HCT116 (cell line): ENCODE results near the gene CTNND1. TPM values are rescaled to one million over a fixed set of nuclear protein-coding genes. Genes with fewer than 3 reads are reported as not detected.

ENCODE experiments used
- ATAC-seq: fragments of 200-7000 bp; cut with Tn5 transposase; 2 replicates; pipeline ENCODE4 v1.9.1; 2020; ENCODE audit warnings: mild to moderate bottlenecking, moderate library complexity
- BruUV-seq: library from RNA; stranded (reverse); fragments of 400-500 nt; replicated peaks from 2 replicates; lab custom pipeline; 2021; lab: Mats Ljungman, UMichigan
- CTCF ChIA-PET: fragments of 300-600 bp; sonication (Branson Sonifier 250); formaldehyde crosslinking; loops from one replicate; lab custom pipeline; 2021; ENCODE audit warnings: antibody characterized with exemption; lab: Charles Lee
- POLR2A ChIA-PET: fragments of 300-600, 350-600 bp; sonication (Branson Sonifier 250); formaldehyde crosslinking; loops from one replicate; lab custom pipeline; 2021; ENCODE audit warnings: antibody characterized with exemption; lab: Charles Lee
- RAD21 ChIA-PET, 2 experiments: fragments of 300-600 bp; sonication (Branson Sonifier 250); formaldehyde crosslinking; loops; one replicate each; lab custom pipeline; 2023; ENCODE audit warnings: low total read pairs in 2 of 2; ENCODE audit not compliant: uncharacterized antibody in 2 of 2, unreplicated experiment in 2 of 2, low non-redundant PET in 1 of 2; lab: Charles Lee
- DNase-seq: peaks from one replicate; pipeline ENCODE4 v3.0.0-alpha.2; 2010; ENCODE audit warnings: low read depth, low spot score
- H2AFZ ChIP-seq: fragments of 200-600 bp; shearing (Covaris generic), sonication (generic); 2 replicates; pipeline ENCODE4 v1.6.1; 2017; ENCODE audit warnings: low read depth, mixed run types, mixed read lengths, antibody characterized with exemption, low read length; ENCODE audit not compliant: poor library complexity, severe bottlenecking
- H3K27ac ChIP-seq: 2 replicates; pipeline ENCODE4 v1.5.1; 2012; ENCODE audit warnings: low read depth, low read length
- H3K27me3 ChIP-seq: fragments of 200-600 bp; sonication (generic); 2 replicates; pipeline ENCODE4 v1.6.1; 2016; ENCODE audit warnings: mixed run types, low read length, mixed read lengths; ENCODE audit not compliant: insufficient read depth
- H3K36me3 ChIP-seq, 2 experiments: fragments of 200-500 bp in 1 of 2; fragments of 200-600 bp in 1 of 2; sonication (Bioruptor generic) in 1 of 2; sonication (generic) in 1 of 2; 2 replicates each; pipeline versions ENCODE4 v1.5.1 to v1.6.1; 2014 to 2016; ENCODE audit warnings: low read length in 2 of 2, inconsistent platforms in 1 of 2, mixed read lengths in 1 of 2, mixed run types in 1 of 2; ENCODE audit not compliant: insufficient read depth in 2 of 2, control insufficient read depth in 1 of 2
- H3K4me1 ChIP-seq, 2 experiments: fragments of 200-600 bp in 1 of 2; sonication (generic) in 1 of 2; 2 replicates each; pipeline versions ENCODE4 v1.5.1 to v1.6.1; 2012 to 2017; ENCODE audit warnings: low read length in 2 of 2, inconsistent platforms in 1 of 2, mild to moderate bottlenecking in 1 of 2, mixed read lengths in 1 of 2, mixed run types in 1 of 2, moderate library complexity in 1 of 2; ENCODE audit not compliant: insufficient read depth in 2 of 2, control insufficient read depth in 1 of 2
- H3K4me2 ChIP-seq: fragments of 200-600 bp; sonication (generic); 2 replicates; pipeline ENCODE4 v1.6.1; 2017; ENCODE audit warnings: mixed run types, low read length, mixed read lengths
- H3K4me3 ChIP-seq, 2 experiments: fragments of 200-600 bp in 1 of 2; sonication (generic) in 1 of 2; replicated peaks in 1 of 2; 2 replicates each; pipeline ENCODE4 v1.5.1; 2011 to 2016; ENCODE audit warnings: low read length in 2 of 2, control low read depth in 1 of 2, low read depth in 1 of 2, mild to moderate bottlenecking in 1 of 2, mixed read lengths in 1 of 2, mixed run types in 1 of 2
- H3K79me2 ChIP-seq: fragments of 200-600 bp; sonication (generic); 2 replicates; pipeline ENCODE4 v1.6.1; 2017; ENCODE audit warnings: mild to moderate bottlenecking, mixed run types, low read length, moderate library complexity, mixed read lengths; ENCODE audit not compliant: insufficient read depth
- H3K9ac ChIP-seq: fragments of 200-600 bp; sonication (generic); 2 replicates; pipeline ENCODE4 v1.6.1; 2016; ENCODE audit warnings: low read length, mixed read lengths
- H3K9me2 ChIP-seq: fragments of 200-600 bp; sonication (generic), shearing (Covaris generic); 2 replicates; pipeline ENCODE4 v1.6.1; 2017; ENCODE audit warnings: mixed run types, mild to moderate bottlenecking, moderate library complexity; ENCODE audit not compliant: insufficient read depth
- H3K9me3 ChIP-seq, 2 experiments: fragments of 200-500 bp in 1 of 2; fragments of 200-600 bp in 1 of 2; sonication (Bioruptor generic) in 1 of 2; sonication (generic) in 1 of 2; 2 replicates each; pipeline ENCODE4 v1.6.1; 2014 to 2017; ENCODE audit warnings: low read length in 2 of 2, mixed read lengths in 2 of 2, inconsistent platforms in 1 of 2, low read depth in 1 of 2, mild to moderate bottlenecking in 1 of 2, mixed run types in 1 of 2, moderate library complexity in 1 of 2; ENCODE audit not compliant: control insufficient read depth in 1 of 2, insufficient read depth in 1 of 2
- H4K20me1 ChIP-seq: fragments of 200-600 bp; sonication (generic), shearing (Covaris generic); 2 replicates; pipeline ENCODE4 v1.6.1; 2017; ENCODE audit warnings: mixed run types, mild to moderate bottlenecking, moderate library complexity; ENCODE audit not compliant: insufficient read depth
- CTCF ChIP-seq, 3 experiments: fragments of 200-600 bp in 1 of 3; sonication (generic) in 1 of 3; IDR thresholded peaks in 2 of 3; conservative IDR thresholded peaks in 1 of 3; 2 replicates each; pipeline ENCODE4 v1.5.1; 2012 to 2017; ENCODE audit warnings: low read depth in 2 of 3, low read length in 2 of 3, antibody characterized with exemption in 1 of 3, borderline replicate concordance in 1 of 3, control low read depth in 1 of 3, mild to moderate bottlenecking in 1 of 3, mixed read lengths in 1 of 3, mixed run types in 1 of 3, moderate library complexity in 1 of 3; ENCODE audit not compliant: insufficient read depth in 1 of 3
- EGR1 ChIP-seq: IDR thresholded peaks from 2 replicates; pipeline ENCODE4 v1.6.1; 2012; ENCODE audit warnings: low read depth
- POLR2AphosphoS5 ChIP-seq: IDR thresholded peaks from 2 replicates; pipeline ENCODE4 v1.6.1; 2011; ENCODE audit warnings: mild to moderate bottlenecking, low read depth, low read length, moderate library complexity
- RAD21 ChIP-seq: IDR thresholded peaks from 2 replicates; pipeline ENCODE4 v1.6.1; 2012; ENCODE audit warnings: low read depth, mild to moderate bottlenecking
- SRF ChIP-seq: IDR thresholded peaks from 2 replicates; pipeline ENCODE4 v1.6.1; 2012; ENCODE audit warnings: low read depth
- YY1 ChIP-seq: IDR thresholded peaks from 2 replicates; pipeline ENCODE4 v1.6.1; 2011; ENCODE audit warnings: low read length, low read depth, moderate library complexity, mild to moderate bottlenecking; ENCODE audit not compliant: insufficient replicate concordance; ENCODE audit errors: extremely low read depth
- ZFX ChIP-seq: fragments of 450-650 bp; IDR thresholded peaks from 2 replicates; pipeline ENCODE4 v1.6.1; 2017
- intact Hi-C: fragments of 100-400 bp; cut with micrococcal nuclease; formaldehyde crosslinking; loops from 2 replicates; pipeline ENCODE4 v1.10.0; 2022
- total RNA-seq: library from RNA; stranded (reverse); gene quantifications from one replicate; pipeline ENCODE4 v1.2.1, GENCODE V29; 2021; ENCODE audit not compliant: unreplicated experiment

CTNND1 gene
- total RNA-seq, 1 experiment from 2014 or later: 157 TPM

DNA sequence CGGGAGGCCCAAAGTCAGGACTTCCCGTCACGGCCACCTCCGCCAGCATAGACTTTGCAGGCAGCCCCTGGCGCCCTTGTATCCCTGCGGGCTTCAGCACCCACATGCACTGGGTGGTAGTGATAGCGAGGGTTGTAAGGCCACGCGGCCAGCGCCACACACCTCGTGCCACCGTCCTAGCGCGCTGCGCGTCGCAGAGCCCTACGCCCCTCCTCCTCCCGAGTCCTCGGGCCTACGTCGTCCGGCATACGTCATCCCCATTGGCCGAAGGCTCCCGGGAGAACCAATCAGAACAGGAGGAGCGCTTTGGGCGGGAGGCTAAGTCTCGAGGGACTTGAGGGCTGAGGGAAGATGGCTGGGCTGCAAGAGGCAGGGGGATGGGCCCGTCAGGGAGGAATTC, 8.6 kb upstream of the CTNND1 start:
- BruUV-seq: no TSS peak
- TF ChIP-seq EGR1 (no peak), RAD21 (no peak), YY1 (no peak), SRF (no peak), ZFX (no peak), CTCF (IDR thresholded peaks at IDR 0.05 in 2 of 3, conservative IDR thresholded peaks at IDR 0.05 in 1 of 3; ENCODE audit: borderline replicate concordance in 1 of 3, insufficient read depth in 1 of 3, low read depth in 2 of 3, low read length in 2 of 3) (no peak), POLR2AphosphoS5 (no peak)
- TF ChIP-seq, all 23 proteins: peak for 0
- intact Hi-C loops: loop anchor here (5.0 kb wide), 1 partner anchor 769 kb away; no protein-coding TSS in a partner anchor
- ATAC-seq (no peak), DNase-seq (no peak)
- no peak overlapping the region for H3K4me3 ChIP-seq
- no peak overlapping the region for H3K4me2 ChIP-seq
- no peak overlapping the region for H2AFZ ChIP-seq
- H4K20me1 ChIP-seq: no peaks in the 10 kb centered on the region
- no peaks in the 10 kb centered on the region for H3K79me2 ChIP-seq
- peaks cover 2 to 12% of the 10 kb centered on the region in 2 experiments; a peak in 2 of 4 replicates for H3K4me1 ChIP-seq
- H3K9ac ChIP-seq: no peak overlapping the region
- no peaks in the 10 kb centered on the region for H3K36me3 ChIP-seq
- ChIA-PET RAD21 (interaction anchor here in 1 of 2 experiments (0.9 kb wide), 1 partner anchor 46 kb away, joined by 4 read pairs; no protein-coding TSS in a partner anchor), POLR2A (interaction anchor here (2.2 kb wide), 1 partner anchor 47 kb away, joined by 12 read pairs; no protein-coding TSS in a partner anchor), CTCF (interaction anchor here (2.2 to 6.2 kb wide), 2 partner anchors 25 to 48 kb away, joined by 12 to 95 read pairs; no protein-coding TSS in a partner anchor)
- no peak overlapping the region for H3K27ac ChIP-seq
- no peaks in the 10 kb centered on the region for H3K9me3 ChIP-seq
- H3K27me3 ChIP-seq: no peaks in the 10 kb centered on the region
- H3K9me2 ChIP-seq: no peaks in the 10 kb centered on the region
